GM23338 (cell line): ENCODE results near the gene COPZ2. TPM values are rescaled to one million over a fixed set of nuclear protein-coding genes. Genes with fewer than 3 reads are reported as not detected.

Experiments
- ATAC-seq: fragments of 200-7000 bp; cut with Tn5 transposase; 3 replicates; pipeline ENCODE4 v1.9.1; 2020
- DNase-seq: peaks from one replicate; pipeline ENCODE4 v3.0.0-alpha.2; 2015; ENCODE audit warnings: low spot score
- H2AFZ ChIP-seq: fragments of 200-600 bp; sonication (generic); 2 replicates; pipeline ENCODE4 v1.8.0; 2016; ENCODE audit warnings: antibody characterized with exemption, mild to moderate bottlenecking, moderate library complexity
- H3F3A ChIP-seq: fragments of 200-600 bp; sonication (generic); replicated peaks from 2 replicates; pipeline ENCODE4 v1.8.0; 2017; ENCODE audit warnings: antibody characterized with exemption, mixed run types, low read depth
- H3K27ac ChIP-seq: fragments of 200-600 bp; sonication (generic); 2 replicates; pipeline ENCODE4 v1.6.1; 2016; ENCODE audit warnings: low read depth
- H3K27me3 ChIP-seq: fragments of 200-600 bp; sonication (generic); 2 replicates; pipeline ENCODE4 v1.8.0; 2016; ENCODE audit warnings: mild to moderate bottlenecking, mixed run types, moderate library complexity; ENCODE audit not compliant: insufficient read depth
- H3K36me3 ChIP-seq: fragments of 200-600 bp; sonication (generic); 2 replicates; pipeline ENCODE4 v1.8.0; 2016; ENCODE audit warnings: mild to moderate bottlenecking; ENCODE audit not compliant: insufficient read depth
- H3K4me1 ChIP-seq: fragments of 200-600 bp; sonication (generic); 2 replicates; pipeline ENCODE4 v1.8.0; 2016; ENCODE audit warnings: mild to moderate bottlenecking, moderate library complexity; ENCODE audit not compliant: insufficient read depth
- H3K4me2 ChIP-seq: fragments of 200-600 bp; sonication (generic); 2 replicates; pipeline ENCODE4 v1.7.1; 2017; ENCODE audit warnings: mixed run types
- H3K4me3 ChIP-seq: fragments of 200-600 bp; sonication (generic); 2 replicates; pipeline ENCODE4 v1.6.1; 2016; ENCODE audit warnings: mixed run types
- H3K79me2 ChIP-seq: fragments of 200-600 bp; sonication (generic); replicated peaks from 2 replicates; pipeline ENCODE4 v1.8.0; 2017; ENCODE audit warnings: mild to moderate bottlenecking; ENCODE audit not compliant: insufficient read depth
- H3K9me2 ChIP-seq: fragments of 200-600 bp; sonication (generic); 2 replicates; pipeline ENCODE4 v1.8.0; 2017; ENCODE audit not compliant: insufficient read depth
- H4K20me1 ChIP-seq: fragments of 200-600 bp; sonication (generic); replicated peaks from 2 replicates; pipeline ENCODE4 v1.8.0; 2017; ENCODE audit warnings: mild to moderate bottlenecking; ENCODE audit not compliant: insufficient read depth
- H3K27ac Mint-ChIP-seq: 2 replicates; pipeline ENCODE4 v1.8.0; 2020; ENCODE audit warnings: inconsistent platforms, mild to moderate bottlenecking, moderate library complexity, mixed read lengths
- H3K27me3 Mint-ChIP-seq: 3 replicates; pipeline ENCODE4 v1.8.0; 2022; ENCODE audit warnings: low read depth, mild to moderate bottlenecking, moderate library complexity, mixed read lengths, inconsistent platforms; ENCODE audit not compliant: insufficient read depth, poor library complexity
- H3K36me3 Mint-ChIP-seq: 3 replicates; pipeline ENCODE4 v1.8.0; 2021; ENCODE audit warnings: low read depth, mild to moderate bottlenecking, inconsistent platforms, moderate library complexity, mixed read lengths
- H3K4me1 Mint-ChIP-seq: 3 replicates; pipeline ENCODE4 v1.8.0; 2020; ENCODE audit warnings: mild to moderate bottlenecking, inconsistent platforms, mixed read lengths
- H3K4me3 Mint-ChIP-seq: 3 replicates; pipeline ENCODE4 v1.8.0; 2021; ENCODE audit warnings: moderate library complexity, mild to moderate bottlenecking, inconsistent platforms, mixed read lengths
- H3K9me3 Mint-ChIP-seq: 3 replicates; pipeline ENCODE4 v1.8.0; 2020; ENCODE audit warnings: moderate library complexity, mild to moderate bottlenecking, inconsistent platforms, mixed read lengths
- CREB1 ChIP-seq: fragments of 250-450 bp; sonication (Bioruptor Pico); IDR thresholded peaks from 2 replicates; pipeline ENCODE4 v1.5.0; 2020; ENCODE audit warnings: low read depth, mild to moderate bottlenecking, moderate library complexity
- CTCF ChIP-seq, 2 experiments: fragments of 200-600 bp in 1 of 2; sonication (generic) in 1 of 2; conservative IDR thresholded peaks; 2 replicates each; pipeline versions ENCODE4 v1.5.1 to v1.6.1; 2016 to 2017; ENCODE audit warnings: antibody characterized with exemption in 2 of 2, low read depth in 2 of 2, mild to moderate bottlenecking in 2 of 2, moderate library complexity in 1 of 2
- EZH2phosphoT487 ChIP-seq: fragments of 200-600 bp; sonication (generic); IDR thresholded peaks from one replicate; pipeline ENCODE4 v1.8.1; 2018; ENCODE audit warnings: antibody characterized with exemption; ENCODE audit not compliant: unreplicated experiment
- NANOG ChIP-seq: IDR thresholded peaks from 2 replicates; pipeline ENCODE4 v1.6.1; 2016; ENCODE audit warnings: antibody characterized with exemption, borderline replicate concordance
- POLR2AphosphoS5 ChIP-seq: IDR thresholded peaks from 2 replicates; pipeline ENCODE4 v1.6.1; 2016; ENCODE audit warnings: antibody characterized with exemption, low read depth
- REST ChIP-seq: IDR thresholded peaks from one replicate; pipeline ENCODE4 v1.6.1; 2018; ENCODE audit warnings: antibody characterized with exemption; ENCODE audit not compliant: unreplicated experiment
- STAT1 ChIP-seq: IDR thresholded peaks from one replicate; pipeline ENCODE4 v1.6.1; 2016; ENCODE audit warnings: antibody characterized with exemption; ENCODE audit not compliant: unreplicated experiment
- polyA plus RNA-seq: library from polyadenylated mRNA; unstranded; fragments of >200 nt; fragmentation: Nextera tagmentation; extraction: Ambion mirVana; gene quantifications from 2 replicates; pipeline ENCODE4 v1.2.1, GENCODE V29; 2016
- total RNA-seq: library from RNA; depleted of rRNA; stranded (reverse); fragments of >200 nt; shearing (Covaris generic); gene quantifications from 2 replicates; pipeline ENCODE4 v1.2.3, GENCODE V29; 2014
- TF ChIP-seq, protein P1 (sequence below): fragments of 250-450 bp; sonication (Bioruptor Pico); IDR thresholded peaks from 2 replicates; pipeline ENCODE4 v1.5.0; 2020; ENCODE audit warnings: mild to moderate bottlenecking, moderate library complexity

Gene COPZ2
- total and polyA plus RNA-seq, 2 experiments from 2014 or later: not detected

- TF ChIP-seq, protein P1, sequence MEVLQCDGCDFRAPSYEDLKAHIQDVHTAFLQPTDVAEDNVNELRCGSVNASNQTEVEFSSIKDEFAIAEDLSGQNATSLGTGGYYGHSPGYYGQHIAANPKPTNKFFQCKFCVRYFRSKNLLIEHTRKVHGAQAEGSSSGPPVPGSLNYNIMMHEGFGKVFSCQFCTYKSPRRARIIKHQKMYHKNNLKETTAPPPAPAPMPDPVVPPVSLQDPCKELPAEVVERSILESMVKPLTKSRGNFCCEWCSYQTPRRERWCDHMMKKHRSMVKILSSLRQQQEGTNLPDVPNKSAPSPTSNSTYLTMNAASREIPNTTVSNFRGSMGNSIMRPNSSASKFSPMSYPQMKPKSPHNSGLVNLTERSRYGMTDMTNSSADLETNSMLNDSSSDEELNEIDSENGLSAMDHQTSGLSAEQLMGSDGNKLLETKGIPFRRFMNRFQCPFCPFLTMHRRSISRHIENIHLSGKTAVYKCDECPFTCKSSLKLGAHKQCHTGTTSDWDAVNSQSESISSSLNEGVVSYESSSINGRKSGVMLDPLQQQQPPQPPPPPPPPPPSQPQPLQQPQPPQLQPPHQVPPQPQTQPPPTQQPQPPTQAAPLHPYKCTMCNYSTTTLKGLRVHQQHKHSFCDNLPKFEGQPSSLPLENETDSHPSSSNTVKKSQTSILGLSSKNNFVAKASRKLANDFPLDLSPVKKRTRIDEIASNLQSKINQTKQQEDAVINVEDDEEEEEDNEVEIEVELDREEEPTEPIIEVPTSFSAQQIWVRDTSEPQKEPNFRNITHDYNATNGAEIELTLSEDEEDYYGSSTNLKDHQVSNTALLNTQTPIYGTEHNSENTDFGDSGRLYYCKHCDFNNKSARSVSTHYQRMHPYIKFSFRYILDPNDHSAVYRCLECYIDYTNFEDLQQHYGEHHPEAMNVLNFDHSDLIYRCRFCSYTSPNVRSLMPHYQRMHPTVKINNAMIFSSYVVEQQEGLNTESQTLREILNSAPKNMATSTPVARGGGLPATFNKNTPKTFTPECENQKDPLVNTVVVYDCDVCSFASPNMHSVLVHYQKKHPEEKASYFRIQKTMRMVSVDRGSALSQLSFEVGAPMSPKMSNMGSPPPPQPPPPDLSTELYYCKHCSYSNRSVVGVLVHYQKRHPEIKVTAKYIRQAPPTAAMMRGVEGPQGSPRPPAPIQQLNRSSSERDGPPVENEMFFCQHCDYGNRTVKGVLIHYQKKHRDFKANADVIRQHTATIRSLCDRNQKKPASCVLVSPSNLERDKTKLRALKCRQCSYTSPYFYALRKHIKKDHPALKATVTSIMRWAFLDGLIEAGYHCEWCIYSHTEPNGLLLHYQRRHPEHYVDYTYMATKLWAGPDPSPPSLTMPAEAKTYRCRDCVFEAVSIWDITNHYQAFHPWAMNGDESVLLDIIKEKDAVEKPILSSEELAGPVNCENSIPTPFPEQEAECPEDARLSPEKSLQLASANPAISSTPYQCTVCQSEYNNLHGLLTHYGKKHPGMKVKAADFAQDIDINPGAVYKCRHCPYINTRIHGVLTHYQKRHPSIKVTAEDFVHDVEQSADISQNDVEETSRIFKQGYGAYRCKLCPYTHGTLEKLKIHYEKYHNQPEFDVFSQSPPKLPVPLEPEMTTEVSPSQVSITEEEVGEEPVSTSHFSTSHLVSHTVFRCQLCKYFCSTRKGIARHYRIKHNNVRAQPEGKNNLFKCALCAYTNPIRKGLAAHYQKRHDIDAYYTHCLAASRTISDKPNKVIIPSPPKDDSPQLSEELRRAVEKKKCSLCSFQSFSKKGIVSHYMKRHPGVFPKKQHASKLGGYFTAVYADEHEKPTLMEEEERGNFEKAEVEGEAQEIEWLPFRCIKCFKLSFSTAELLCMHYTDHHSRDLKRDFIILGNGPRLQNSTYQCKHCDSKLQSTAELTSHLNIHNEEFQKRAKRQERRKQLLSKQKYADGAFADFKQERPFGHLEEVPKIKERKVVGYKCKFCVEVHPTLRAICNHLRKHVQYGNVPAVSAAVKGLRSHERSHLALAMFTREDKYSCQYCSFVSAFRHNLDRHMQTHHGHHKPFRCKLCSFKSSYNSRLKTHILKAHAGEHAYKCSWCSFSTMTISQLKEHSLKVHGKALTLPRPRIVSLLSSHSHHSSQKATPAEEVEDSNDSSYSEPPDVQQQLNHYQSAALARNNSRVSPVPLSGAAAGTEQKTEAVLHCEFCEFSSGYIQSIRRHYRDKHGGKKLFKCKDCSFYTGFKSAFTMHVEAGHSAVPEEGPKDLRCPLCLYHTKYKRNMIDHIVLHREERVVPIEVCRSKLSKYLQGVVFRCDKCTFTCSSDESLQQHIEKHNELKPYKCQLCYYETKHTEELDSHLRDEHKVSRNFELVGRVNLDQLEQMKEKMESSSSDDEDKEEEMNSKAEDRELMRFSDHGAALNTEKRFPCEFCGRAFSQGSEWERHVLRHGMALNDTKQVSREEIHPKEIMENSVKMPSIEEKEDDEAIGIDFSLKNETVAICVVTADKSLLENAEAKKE (CRISPR knock-in tag): no peak
- TF ChIP-seq STAT1: no peak
- TF ChIP-seq CREB1 (CRISPR knock-in tag): no peak
- no peak for TF ChIP-seq POLR2AphosphoS5
- no peak for TF ChIP-seq CTCF (conservative IDR thresholded peaks at IDR 0.05; ENCODE audit: low read depth in 2 of 2)
Measured at GRCh38 chr17:47982091-47982617, 55.4 kb downstream of the COPZ2 start (continued).

DNA sequence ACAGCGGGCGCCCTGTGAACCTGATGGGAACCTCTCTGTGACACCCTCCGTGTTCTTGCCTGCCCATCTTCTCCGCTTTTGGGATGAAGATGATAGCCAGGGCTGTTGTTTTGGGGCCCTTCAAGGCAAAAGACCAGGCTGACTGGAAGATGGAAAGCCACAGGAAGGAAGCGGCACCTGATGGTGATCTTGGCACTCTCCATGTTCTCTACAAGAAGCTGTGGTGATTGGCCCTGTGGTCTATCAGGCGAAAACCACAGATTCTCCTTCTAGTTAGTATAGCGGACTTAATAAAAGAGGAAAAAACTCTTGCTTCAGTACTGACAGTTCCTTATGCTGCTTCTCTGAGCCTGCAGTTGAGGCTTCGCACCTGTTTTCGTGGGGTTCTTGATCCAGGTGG is 56.1 kb downstream of the COPZ2 start:
- Mint-ChIP-seq H3K27me3 (peaks cover 11% of the 10 kb centered on the region), H3K4me3 (no peak overlapping the region), H3K36me3 (peaks cover 61% of the 10 kb centered on the region), H3K27ac (no peak overlapping the region), H3K9me3 (no peaks in the 10 kb centered on the region; the same call in 2 of the 3 replicates), H3K4me1 (peaks cover 5% of the 10 kb centered on the region)
- Histone ChIP-seq H3K36me3 (peaks cover 17% of the 10 kb centered on the region; the same call in 1 of the 2 replicates), H3K79me2 (no peaks in the 10 kb centered on the region), H3K27me3 (no peaks in the 10 kb centered on the region), H3K27ac (no peak overlapping the region), H3K9me2 (no peaks in the 10 kb centered on the region), H3K4me1 (no peaks in the 10 kb centered on the region), H3K4me3 (no peak overlapping the region), H2AFZ (no peak overlapping the region), H4K20me1 (peaks cover 4% of the 10 kb centered on the region), H3K4me2 (no peak overlapping the region), H3F3A (no peaks in the 10 kb centered on the region)
- TF ChIP-seq REST (no peak), CTCF (conservative IDR thresholded peaks at IDR 0.05; ENCODE audit: low read depth in 2 of 2) (no peak), EZH2phosphoT487 (no peak), CREB1 (CRISPR knock-in tag) (no peak), NANOG (no peak)
- no peak for ATAC-seq
- DNase-seq: no peak
